Stimulated activated CD4-positive, alpha-beta T cell treated with anti-CD3 and anti-CD28 coated beads, Interleukin-1b, Interleukin-23, amount 100 ng/mL, for 1 hour (primary cell): ENCODE data around the gene BNC2.

Experiments used
- DNase-seq, 2 donors: peaks; one replicate each; pipeline ENCODE4 v3.0.0-alpha.2; 2020; ENCODE audit warnings: low read depth in 2 of 2

BNC2 gene

GRCh38 chr9:16413509-16414016 is 456.9 kb downstream of the BNC2 start:
- DNase-seq: no peak

DNA sequence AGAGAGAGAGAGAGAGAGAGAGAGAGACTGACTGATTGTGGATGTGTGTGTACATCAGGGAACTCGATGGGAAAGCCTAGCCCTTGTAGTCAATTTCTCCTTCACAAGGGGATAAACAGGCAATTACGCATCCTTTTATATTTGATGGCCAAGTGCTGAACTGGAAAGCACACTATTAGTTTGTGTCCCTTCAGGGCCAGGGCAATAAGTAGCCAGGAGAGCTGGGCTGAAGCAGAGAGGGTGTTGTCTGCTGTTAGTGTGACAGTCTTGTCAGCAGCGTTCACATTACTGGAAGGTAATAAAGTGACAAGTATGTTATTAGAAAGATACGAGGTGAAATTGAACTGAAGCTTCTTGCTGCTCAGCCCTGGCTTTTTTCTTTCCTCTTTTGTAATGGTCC is 457.7 kb downstream of the BNC2 start:
- DNase-seq: no peak

GRCh38 chr9:16411311-16411710 is 459.2 kb downstream of the BNC2 start:
- DNase-seq: no peak

DNA sequence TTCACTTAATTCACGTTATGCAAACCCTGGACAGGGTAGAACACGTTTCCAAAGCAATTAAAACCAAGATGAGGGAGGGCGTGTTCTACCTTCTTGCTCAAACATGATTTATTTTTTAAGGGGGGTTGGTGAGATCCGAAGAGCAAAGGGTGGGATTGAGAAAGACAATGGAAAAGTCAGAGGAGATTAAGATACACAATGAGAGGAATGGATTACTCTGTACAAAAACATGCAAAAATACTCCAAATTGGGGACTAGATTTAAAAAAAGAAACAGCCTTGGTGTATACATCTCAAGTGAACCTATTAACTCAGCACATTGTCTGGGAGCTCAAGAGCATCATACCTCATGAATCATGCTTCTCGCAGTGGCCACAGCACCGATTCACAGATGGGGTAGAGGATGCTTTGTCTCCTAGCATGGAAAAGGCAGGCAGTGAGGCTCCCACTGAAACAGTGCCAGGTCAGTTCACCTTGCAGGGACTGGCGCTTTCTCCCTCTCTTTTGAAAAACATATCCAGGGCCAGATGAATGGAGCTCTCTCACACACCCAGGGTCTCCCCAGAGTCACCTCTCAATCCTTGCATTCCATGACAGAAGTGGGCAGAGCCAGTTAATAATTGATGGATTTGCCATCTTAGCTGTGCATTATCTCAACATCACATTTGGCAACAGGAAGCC is 459.7 kb downstream of the BNC2 start:
- DNase-seq: no peak

DNA sequence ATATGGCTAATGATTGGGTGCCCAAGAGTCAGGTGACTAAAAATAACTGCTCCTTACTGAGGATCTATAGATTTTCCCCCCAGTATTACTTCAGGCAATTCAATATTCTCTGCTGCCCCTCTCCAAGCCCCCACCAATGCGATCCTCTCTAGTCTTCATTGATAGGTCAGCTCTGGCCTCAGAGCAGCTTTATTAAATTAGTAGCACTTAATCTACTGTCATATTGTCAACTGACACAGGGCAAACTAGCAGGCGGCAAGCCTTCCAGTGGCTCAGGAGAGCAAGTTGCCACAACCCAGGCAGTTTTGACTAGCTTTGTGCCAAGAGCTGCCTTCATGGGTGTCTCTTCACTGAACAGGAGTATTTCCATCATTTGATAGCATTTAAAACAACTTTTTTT is 462.9 kb downstream of the BNC2 start:
- no peak for DNase-seq

DNA sequence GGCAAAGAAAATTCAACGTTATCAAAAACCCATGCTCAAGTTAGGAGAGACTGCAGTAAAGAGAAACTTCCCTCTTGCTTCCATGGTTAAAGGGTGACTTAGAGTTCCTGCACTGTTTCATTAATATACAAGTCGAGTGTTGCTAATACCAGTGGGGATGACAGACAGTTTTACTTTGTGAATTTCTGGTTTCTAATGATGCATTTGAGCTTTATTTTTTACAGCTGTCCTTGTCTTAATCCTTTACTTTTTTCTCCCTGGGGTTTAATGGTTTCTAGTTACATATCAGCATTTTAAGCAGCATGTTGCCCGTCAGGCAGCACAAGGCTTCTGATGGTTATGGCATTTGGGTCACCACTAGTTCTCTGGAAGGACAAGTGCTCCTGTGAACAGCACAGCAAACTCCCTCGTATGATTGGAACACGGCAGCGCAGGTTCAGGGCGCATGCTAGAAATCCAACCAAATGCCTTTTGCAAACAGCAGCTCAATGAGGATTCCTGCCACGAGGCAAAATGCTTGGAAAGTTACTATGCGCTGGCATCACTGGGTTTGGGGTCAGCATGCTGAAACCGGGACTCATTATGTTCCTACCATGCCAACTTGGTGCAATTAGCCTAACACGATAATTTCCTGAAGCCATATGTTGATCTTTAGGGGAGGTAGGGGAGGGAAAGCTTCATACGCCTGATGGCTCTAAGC is 463.8 kb downstream of the BNC2 start:
- DNase-seq: no peak

DNA sequence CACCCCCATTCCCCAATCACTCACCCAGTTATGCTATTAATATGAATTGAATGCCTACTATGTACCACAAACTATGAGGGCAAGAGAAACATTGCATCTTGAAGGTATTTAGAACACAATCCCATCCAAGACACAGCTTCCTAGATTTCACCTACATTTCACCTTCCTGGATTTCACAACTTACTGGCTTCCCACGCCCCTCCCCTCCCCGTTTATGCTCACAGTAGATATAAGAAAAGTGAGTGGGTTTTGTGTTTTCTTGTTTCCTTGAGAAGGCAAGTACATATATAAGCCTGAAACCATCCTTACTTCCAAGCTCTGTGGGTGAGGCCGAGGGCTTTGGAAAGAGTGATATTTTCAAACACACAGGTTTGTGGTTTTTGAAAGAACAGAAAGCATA is 465.0 kb downstream of the BNC2 start:
- DNase-seq: no peak

DNA sequence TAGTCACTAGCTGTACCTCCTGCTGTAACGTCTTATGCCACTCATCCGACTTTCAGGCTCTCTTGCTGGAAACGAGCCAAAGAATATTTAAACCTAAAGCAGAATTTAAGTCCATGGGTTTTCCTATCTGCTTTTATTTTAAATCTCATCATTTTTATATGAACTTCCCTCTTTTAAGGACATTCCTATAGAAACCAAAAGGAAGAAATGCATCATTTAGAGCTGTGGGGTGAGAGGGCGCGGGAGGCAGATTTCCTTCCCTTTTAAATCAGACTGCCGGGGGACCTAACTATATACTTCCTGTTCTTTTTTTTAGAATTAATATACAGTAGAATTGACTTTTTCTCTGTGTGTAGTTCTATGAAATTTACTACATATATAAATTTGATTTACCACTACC is 468.8 kb downstream of the BNC2 start:
- no peak for DNase-seq

DNA sequence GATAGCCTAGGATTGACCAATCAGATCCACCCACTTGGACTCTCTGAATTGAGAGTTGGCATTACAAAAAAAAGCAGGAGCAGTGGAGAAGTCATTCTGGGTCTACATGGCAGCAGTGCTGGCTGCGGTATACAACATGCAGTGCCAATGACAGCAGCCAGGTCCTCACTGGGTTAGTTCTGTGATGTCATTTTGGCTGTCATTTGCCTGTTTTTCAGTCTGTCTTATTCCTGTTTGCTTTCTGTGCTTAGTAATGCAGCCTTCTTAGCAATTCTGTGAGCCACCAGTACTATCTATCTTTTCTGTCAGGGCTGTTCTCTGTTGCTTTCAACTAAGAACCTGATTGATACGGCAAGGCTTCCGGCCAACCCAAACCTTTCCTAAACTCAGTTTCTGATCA is 471.8 kb downstream of the BNC2 start:
- no peak for DNase-seq

DNA sequence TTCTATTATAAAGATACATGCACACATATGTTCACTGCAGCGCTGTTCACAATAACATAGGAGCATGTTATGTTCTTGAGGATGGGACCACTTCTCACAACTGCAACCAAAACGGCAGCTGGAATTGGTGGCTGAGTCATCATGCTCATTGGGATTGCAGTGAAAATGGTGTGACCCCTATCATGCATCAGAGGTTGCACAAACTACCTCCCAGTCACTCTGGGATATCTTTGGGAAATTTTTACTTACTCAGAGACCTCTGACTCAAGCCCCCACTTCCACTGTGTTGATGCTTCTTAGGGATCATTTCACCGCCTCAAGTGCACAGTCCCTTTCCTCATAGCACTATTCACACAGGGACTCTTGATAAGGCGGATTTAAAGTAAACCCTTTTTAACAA is 474.1 kb downstream of the BNC2 start:
- no peak for DNase-seq

DNA sequence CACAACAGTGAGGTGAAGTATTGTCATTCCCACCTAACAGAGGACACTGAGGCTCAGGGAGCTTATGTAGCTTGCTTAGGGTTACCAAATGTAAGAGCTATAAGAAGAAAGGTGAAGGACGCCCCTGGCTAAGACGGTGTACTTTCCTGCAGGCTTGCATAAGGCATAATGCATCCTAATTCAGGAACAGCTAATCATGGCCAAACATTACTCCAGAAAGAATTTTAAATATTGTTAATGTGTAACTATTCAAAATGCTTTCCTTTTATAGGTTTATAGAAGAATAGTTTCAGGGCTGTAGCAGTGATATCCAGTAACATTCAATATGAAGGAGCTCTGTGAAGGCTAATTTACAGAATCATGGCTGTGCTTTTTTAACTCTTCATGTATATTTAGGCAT is 479.1 kb downstream of the BNC2 start:
- no peak for DNase-seq

DNA sequence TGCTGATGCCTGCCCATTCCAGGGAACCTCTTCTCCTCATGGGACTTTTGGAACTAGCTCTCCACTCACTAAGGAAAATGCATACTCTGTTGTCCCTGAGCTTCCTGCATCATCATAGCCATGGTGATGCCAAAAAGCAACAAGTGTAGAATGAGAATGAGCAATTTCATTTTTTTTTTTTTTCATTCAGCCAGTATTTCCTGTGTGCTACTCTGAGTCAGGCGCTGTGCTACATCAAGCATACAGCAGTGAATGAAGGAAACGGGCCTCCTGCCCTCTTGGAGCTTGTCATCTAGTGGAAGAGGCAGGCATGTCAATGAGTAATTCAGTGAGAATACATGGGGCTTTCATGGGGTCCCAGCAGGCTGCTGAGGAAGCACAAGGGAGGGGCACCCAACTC is 483.1 kb downstream of the BNC2 start:
- no peak for DNase-seq

GRCh38 chr9:16386827-16387077 is 483.7 kb downstream of the BNC2 start:
- no peak for DNase-seq

DNA sequence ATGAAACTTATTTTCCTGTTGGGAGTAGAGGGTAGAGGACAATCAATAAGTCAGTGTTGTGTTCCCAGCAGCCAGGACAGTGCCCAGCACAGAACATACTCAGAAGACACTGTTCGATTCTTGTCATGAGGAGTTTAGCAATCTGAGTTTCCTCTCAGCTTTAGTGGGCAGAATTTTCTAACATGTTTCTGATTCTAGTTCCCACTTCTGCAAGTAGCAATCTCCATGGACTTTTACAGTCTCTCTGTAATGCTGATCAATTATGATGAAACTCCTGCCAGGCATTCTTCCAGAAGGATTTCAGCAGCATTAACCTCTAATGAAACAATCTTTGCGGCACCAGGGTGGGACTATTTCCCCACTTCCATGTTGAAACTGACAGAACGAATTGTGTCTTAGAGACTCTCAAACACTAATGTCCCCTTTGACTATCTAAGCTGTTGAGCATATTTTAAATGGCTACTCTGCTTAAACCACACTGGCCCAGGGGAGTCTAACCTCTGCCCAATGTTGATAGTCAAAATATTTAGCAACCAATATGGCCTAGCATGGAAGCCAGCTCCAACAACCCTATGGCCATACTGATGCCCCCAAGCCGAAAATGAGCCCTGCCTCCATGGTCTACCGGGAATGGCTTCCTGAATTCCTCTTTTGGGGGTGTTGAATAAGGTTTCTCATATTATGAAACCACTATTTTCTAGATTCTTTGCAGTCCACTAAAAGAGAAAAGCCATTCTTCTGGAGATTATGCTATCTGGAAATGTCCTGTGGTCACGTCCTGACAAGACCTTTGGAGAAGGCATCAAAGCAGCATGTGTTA is 484.3 kb downstream of the BNC2 start:
- DNase-seq: no peak

DNA sequence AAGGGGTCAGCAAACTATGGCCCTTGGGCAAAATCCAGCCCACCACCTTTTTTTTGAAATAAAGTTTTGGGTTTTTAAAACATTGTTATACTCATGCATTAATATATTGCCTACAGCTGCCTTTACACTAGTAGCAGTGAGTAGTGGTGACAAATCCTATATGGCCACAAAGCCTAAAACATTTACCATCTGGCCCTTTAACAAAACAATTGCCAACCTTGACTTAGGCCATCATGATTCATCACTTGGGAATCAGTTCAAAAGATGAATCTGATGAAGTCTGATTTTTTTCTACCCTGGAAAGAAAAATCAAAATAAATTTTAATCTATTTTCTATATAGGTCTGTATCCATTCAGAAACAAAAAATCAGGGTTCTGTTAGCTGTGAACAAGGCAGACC is 484.9 kb downstream of the BNC2 start:
- no peak for DNase-seq

- no peak for DNase-seq
Observed at GRCh38 chr9:16384993-16385392, 485.5 kb downstream of the BNC2 start.

- no peak for DNase-seq
Observed at GRCh38 chr9:16377311-16377710, 493.2 kb downstream of the BNC2 start.

GRCh38 chr9:16371306-16371705 is 499.2 kb downstream of the BNC2 start:
- no peak for DNase-seq

- DNase-seq: no peak
Observed at GRCh38 chr9:16370647-16371046, 499.8 kb downstream of the BNC2 start.

- DNase-seq: no peak
Observed at GRCh38 chr9:16369427-16369826, 501.0 kb downstream of the BNC2 start.

- DNase-seq: no peak
Observed at GRCh38 chr9:16368237-16369087, 502.0 kb downstream of the BNC2 start.

DNA sequence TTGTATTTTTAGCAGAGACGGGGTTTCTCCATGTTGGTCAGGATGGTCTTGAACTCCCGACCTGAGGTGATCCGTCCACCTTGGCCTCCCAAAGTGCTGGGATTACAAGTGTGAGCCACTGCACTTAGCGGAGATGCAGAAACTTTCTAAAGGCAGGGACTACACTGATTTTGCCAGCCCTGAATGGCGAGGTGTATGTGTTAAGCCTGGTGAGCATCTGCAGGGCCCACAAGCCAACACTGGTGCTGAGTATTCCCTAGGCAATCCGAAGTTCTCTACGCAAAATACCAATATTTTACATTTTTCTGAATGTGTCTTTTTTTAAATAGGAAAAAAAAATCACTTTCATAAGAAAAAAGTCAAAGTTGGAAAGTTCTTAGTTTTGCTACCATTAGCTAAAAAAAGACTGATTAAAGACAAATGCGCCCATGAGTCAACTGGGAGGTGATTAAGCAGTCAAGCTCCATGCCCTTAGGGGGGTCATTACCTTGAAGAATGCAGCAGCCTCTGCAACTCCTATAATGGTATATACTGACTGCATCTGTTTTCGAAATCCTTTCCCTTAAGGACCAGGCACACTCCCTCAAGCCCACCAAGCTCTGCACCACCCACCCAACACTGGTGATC is 502.8 kb downstream of the BNC2 start:
- DNase-seq: no peak
